ENCODE data around the gene KLHL10.

The KLHL10 gene

GRCh38 chr17:41837761-41838538 is at the start of gene KLHL10:
Gene KLHL10 (plus strand): TSS chr17:41837825. CDS start chr17:41837933, 108 bp downstream.
- no peak for DNase-seq (ENCODE audit: low read depth in 1 of 2, low spot score in 1 of 2)

GRCh38 chr17:41792845-41793783 is 44.5 kb upstream of the KLHL10 start:
- DNase-seq (ENCODE audit: low read depth in 1 of 2, low spot score in 1 of 2), result no peak

GRCh38 chr17:41793784-41794539 is 43.7 kb upstream of the KLHL10 start:
- DNase-seq (ENCODE audit: low read depth in 1 of 2, low spot score in 1 of 2), result no peak

DNA sequence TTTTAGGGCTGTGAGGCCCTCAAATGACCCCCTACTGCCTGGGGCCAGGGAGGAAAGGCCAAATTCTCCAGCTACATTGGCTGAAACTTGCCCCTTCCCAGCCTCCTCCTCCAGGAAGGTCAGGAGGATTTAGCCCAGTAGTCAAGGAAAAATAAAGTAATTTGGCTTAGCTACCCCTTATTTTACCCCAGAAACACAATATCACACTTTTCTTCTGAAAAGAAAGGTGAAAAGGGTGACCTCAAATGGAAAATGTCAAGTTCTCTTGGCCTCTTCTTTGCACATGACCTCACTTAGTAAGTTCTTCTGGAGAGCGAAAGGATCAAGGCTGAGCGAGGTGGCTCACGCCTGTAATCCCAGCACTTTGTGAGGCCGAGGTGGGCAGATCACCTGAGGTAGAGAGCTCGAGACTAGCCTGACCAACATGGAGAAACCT is 43.1 kb upstream of the KLHL10 start:
- no peak for DNase-seq (ENCODE audit: low read depth in 1 of 2, low spot score in 1 of 2)

GRCh38 chr17:41796121-41796895 is 41.3 kb upstream of the KLHL10 start:
- DNase-seq (ENCODE audit: low read depth in 1 of 2, low spot score in 1 of 2), result no peak

GRCh38 chr17:41797377-41797776 is 40.2 kb upstream of the KLHL10 start:
- no peak for DNase-seq (ENCODE audit: low read depth in 1 of 2, low spot score in 1 of 2)

DNA sequence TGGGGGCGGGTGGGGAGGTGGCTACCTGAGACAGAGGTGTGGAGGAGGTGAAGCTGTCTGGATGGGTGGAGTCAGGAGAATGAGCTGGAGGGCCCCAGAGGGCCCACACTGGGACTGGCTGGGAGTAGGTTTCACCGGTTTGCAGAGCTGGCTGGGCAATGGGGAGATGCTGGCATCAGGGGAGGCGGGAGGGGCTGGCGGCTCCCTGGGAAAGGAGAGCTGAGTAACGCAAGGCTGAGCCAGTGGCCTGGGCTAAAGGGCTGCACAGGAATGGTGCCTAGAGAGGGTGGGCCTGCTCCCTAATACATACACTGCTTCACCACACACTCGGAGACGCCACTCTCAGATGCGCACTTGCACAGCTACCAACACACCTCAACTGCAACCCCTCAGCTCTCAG is 38.3 kb upstream of the KLHL10 start:
- DNase-seq (ENCODE audit: low read depth in 1 of 2, low spot score in 1 of 2), result no peak

DNA sequence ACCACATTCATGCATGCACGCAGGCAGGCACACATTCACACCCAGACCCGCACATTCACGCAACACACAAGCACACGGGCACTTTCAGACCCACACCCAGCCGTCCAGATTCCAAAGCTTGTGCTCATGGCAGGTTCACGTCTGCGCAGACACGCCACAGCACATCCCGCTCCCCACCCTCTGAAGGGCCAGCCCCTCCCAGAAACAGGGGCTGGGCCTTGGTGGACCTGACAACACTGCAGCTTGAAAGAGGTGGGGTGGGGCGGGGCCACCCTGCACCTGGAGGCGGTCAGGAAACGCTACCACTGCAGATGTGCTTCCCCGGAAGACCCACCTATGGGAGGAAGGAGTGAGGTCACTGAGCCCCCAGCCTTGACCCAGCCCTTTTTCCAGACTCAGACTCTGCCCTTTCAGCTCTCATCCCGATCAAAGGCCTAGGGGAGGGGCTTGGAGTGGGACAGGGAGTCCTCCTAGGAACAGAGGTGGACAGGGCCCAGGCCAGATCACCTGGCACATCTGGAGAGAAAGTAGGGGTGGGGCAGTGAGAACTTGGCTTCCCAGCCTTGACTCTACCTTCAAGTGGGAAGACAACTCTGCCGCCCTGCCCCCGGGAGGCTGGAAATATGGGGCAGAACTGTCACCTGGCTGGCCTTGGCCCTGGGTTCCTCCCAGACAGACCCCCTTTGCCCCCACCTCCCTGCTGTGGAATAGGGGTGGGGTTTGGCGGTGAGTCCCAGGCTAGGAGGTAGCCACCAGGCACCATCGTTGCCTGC is 36.8 kb upstream of the KLHL10 start:
- no peak for DNase-seq (ENCODE audit: low read depth in 1 of 2, low spot score in 1 of 2)

DNA sequence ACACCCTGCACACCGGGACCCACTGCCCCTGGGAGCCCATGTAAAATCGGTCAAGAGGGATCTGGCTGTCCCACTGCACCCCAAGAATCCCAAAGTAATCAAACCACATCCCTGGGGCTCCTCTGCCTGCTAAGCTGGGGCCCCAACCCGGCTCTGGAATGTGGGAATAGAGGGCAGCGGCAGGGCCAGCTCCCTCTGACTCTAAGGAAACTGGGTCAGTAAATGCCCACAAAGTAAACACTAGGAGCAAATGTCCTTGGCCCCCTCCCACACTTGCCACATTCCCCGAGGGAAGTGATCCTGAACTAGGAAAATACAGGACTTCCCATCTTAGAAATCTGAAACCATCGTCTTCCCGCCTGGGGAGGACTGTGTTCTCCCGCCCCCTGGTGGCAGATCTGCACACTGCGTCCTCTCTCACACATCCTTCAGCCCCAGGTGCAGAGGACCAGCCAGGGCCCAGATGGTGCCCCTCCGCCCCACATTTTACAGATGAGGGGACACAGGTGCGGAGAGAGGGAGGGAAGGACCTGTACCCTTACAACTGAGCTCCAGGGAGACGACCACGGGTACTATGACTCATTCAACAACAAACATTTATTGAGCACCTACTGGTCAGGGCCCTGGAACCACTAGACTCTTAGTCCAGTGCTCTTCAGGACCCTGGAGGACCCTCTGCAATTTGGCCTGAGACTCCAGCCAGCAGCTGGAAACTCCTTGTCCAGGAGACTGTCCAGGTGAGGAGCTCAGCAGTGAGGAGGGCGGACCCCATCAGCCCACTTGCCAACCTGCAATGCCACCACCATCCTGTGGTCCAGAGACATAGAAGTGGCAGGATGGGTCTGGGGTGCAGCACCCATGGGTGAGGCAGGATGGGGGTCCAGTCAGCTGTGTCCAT is 36.0 kb upstream of the KLHL10 start:
- DNase-seq (ENCODE audit: low read depth in 1 of 2, low spot score in 1 of 2), result peak; percentile 61 to 63

GRCh38 chr17:41803049-41804020 is 34.3 kb upstream of the KLHL10 start:
- no peak for DNase-seq (ENCODE audit: low read depth in 1 of 2, low spot score in 1 of 2)

GRCh38 chr17:41806685-41807445 is 30.8 kb upstream of the KLHL10 start:
- DNase-seq (ENCODE audit: low read depth in 1 of 2, low spot score in 1 of 2), result no peak

DNA sequence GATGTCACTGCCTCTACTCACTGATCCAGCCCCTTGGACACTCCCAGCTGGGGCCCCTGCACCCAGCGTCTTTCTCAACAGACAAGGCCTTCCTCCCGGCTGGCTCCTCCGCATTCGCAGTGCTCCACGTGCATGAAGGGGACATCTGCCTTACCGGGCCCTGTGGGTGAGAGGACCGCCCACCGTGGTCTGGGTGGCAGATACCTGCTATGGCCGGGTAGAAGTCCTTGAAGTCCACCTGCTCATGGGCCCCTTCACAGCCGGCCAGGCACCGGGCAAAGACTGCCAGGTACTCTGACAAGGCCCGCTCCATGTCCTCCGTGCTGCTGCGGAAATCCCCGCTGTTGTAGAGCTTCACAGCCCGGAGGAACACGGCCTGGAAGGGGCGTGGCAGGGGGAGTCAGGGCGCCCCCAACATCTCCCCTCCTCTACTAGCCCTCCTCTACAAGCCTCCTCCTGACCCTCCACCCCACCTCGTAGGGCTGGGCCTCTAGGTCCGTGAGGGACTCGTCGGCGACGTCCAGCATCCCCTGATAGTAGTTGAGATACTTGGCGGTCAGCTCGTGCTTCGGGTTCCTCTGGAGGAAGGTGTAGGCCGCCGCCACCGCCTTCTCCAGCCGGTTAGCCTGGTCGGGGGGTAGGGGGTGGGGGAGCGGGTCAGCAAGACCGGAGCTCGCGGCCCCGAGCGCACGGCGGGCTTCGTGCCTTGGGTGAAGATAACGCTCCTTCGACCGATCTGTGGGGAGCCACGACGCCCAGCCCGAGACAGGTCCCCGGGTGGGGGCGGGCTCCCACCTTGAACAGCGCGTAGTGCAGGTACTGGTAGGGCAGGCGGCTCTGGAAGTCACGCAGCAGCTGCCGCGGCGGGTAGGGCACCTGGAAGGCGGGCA is 26.7 kb upstream of the KLHL10 start:
- no peak for DNase-seq (ENCODE audit: low read depth in 1 of 2, low spot score in 1 of 2)

- peak; percentile 38 to 58 for DNase-seq (ENCODE audit: low read depth in 1 of 2, low spot score in 1 of 2)
These were observed 25.9 kb upstream of the KLHL10 start, which contains the start of gene P3H4 for GRCh38 chr17:41811549-41812380. Gene P3H4 (minus strand): TSS chr17:41811949. CDS start chr17:41811915, 34 bp downstream.

- no peak for DNase-seq (ENCODE audit: low read depth in 1 of 2, low spot score in 1 of 2)
These were observed 25.1 kb upstream of the KLHL10 start, which contains the start of gene FKBP10 for GRCh38 chr17:41812381-41813151. Gene FKBP10 (plus strand): TSS chr17:41813004. CDS start chr17:41813035, 31 bp downstream.

All from activated CD4-positive, alpha-beta T cell treated with anti-CD3 and anti-CD28 coated beads, Interleukin-2, amount 50 U/mL, for 24 hours (primary cell).